ENCODE measurements around the gene CD300E. TPM values are rescaled to one million over a fixed set of nuclear protein-coding genes. Genes with fewer than 3 reads are reported as not detected.

The CD300E gene
- total RNA-seq, 1 experiment from 2014 or later: not detected

- H3K4me2 ChIP-seq (ENCODE audit: low read length): no peak overlapping the region
- CTCF ChIA-PET: no interaction called here
- H3K4me1 ChIP-seq (ENCODE audit: insufficient read depth, low read length): peaks cover 14% of the 10 kb centered on the region
- POLR2A ChIA-PET (ENCODE audit: unreplicated experiment): no interaction called here
- ATAC-seq (no peak), DNase-seq (no peak)
- H4K20me1 ChIP-seq (ENCODE audit: low read length): no peaks in the 10 kb centered on the region
- H3K27ac ChIP-seq (ENCODE audit: low read length): no peak overlapping the region
- H2AFZ ChIP-seq (ENCODE audit: low read length): no peak overlapping the region
- no peaks in the 10 kb centered on the region for H3K9me2 ChIP-seq (replicated peaks; ENCODE audit: low read length)
- H3K9ac ChIP-seq (ENCODE audit: low read length): no peak overlapping the region
- no TSS peak for BruUV-seq (replicated peaks)
- H3F3A ChIP-seq (ENCODE audit: low read length, unreplicated experiment): no peaks in the 10 kb centered on the region
- TF ChIP-seq EZH2phosphoT487 (IDR thresholded peaks at IDR 0.05; ENCODE audit: borderline replicate concordance, low read length) (no peak), EZH2 (IDR thresholded peaks at IDR 0.05; ENCODE audit: low read length, unreplicated experiment) (no peak), CTCF (conservative IDR thresholded peaks at IDR 0.05; ENCODE audit: low read depth, low read length) (peak; percentile 29; the same call in 1 of the 2 replicates)
- intact Hi-C loops (cut with micrococcal nuclease): no loop called here
- H3K9me3 ChIP-seq (ENCODE audit: low read length): no peaks in the 10 kb centered on the region
- no peak overlapping the region for H3K4me3 ChIP-seq (ENCODE audit: low read length)
- H3K79me2 ChIP-seq (ENCODE audit: low read length): no peaks in the 10 kb centered on the region
- no peaks in the 10 kb centered on the region for H3K36me3 ChIP-seq (ENCODE audit: low read depth, low read length)
- H3K27me3 ChIP-seq (ENCODE audit: low read length): peaks cover 52% of the 10 kb centered on the region
Observed at GRCh38 chr17:74573169-74573568, 50.4 kb downstream of the CD300E start.

DNA sequence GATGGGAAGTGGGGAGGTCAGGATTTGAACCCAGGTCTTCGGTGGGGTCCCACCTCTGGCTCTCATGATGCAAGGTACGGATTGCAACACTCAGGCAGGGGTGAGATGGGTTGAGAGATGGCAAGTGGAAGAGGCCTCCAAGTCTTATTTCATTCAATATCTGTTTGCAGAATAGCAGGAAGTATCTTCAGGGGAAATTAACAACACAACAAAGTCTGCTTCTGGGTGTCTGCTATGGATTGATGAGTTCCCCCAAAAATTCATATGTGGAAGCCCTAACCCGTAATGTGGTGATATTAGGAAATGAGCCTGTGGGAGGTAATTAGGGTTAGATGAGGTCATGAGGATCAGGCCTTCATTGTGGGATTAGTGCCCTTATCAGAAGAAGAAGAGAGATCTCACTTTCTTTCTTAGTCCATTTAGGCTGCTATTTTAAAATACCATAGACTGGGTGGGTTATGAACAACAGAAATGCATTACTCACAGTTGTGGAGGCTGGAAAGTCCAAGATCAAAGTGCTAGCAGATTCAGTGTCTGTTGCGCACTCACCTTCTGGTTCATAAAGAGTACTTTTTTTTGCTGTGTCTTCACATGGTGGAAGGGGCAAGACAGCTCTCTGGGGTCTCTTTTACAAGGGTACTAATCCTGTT lies 51.8 kb downstream of the CD300E start:
- BruUV-seq (replicated peaks): no TSS peak
- Histone ChIP-seq H3K9me3 (ENCODE audit: low read length) (no peaks in the 10 kb centered on the region), H3K79me2 (ENCODE audit: low read length) (no peaks in the 10 kb centered on the region), H3F3A (ENCODE audit: low read length, unreplicated experiment) (no peaks in the 10 kb centered on the region), H3K9ac (ENCODE audit: low read length) (no peak overlapping the region), H3K4me2 (ENCODE audit: low read length) (no peak overlapping the region), H3K9me2 (replicated peaks; ENCODE audit: low read length) (no peaks in the 10 kb centered on the region), H3K27me3 (ENCODE audit: low read length) (peaks cover 43% of the 10 kb centered on the region), H3K36me3 (ENCODE audit: low read depth, low read length) (no peaks in the 10 kb centered on the region), H3K4me3 (ENCODE audit: low read length) (no peak overlapping the region), H4K20me1 (ENCODE audit: low read length) (no peaks in the 10 kb centered on the region), H3K4me1 (ENCODE audit: insufficient read depth, low read length) (peaks cover 14% of the 10 kb centered on the region), H3K27ac (ENCODE audit: low read length) (no peak overlapping the region), H2AFZ (ENCODE audit: low read length) (no peak overlapping the region)
- intact Hi-C loops (cut with micrococcal nuclease): no loop called here
- ChIA-PET CTCF (no interaction called here), POLR2A (ENCODE audit: unreplicated experiment) (no interaction called here)
- DNase-seq: no peak
- no peak for TF ChIP-seq EZH2phosphoT487 (IDR thresholded peaks at IDR 0.05; ENCODE audit: borderline replicate concordance, low read length)
- no peak for TF ChIP-seq EZH2 (IDR thresholded peaks at IDR 0.05; ENCODE audit: low read length, unreplicated experiment)
- no peak for TF ChIP-seq CTCF (conservative IDR thresholded peaks at IDR 0.05; ENCODE audit: low read depth, low read length)
- no peak for ATAC-seq

Data from PC-3 (cell line).